IMR-90 (cell line): ENCODE measurements around the gene DENND2D. TPM values are rescaled to one million over a fixed set of nuclear protein-coding genes. Genes with fewer than 3 reads are reported as not detected.

Experiments
- ATAC-seq: fragments of 200-7000 bp; cut with Tn5 transposase; 2 replicates; pipeline ENCODE4 v1.9.1; 2020; ENCODE audit warnings: low read depth, mild to moderate bottlenecking, moderate library complexity
- BruUV-seq: library from RNA; stranded (reverse); fragments of 400-500 nt; replicated peaks from 2 replicates; lab custom pipeline; 2021; lab: Mats Ljungman, UMichigan
- CTCF ChIA-PET: fragments of 300-600 bp; formaldehyde crosslinking; extraction: SDS; loops from one replicate; lab custom pipeline; 2021; ENCODE audit warnings: antibody characterized with exemption; lab: Yijun Ruan, JAX
- POLR2A ChIA-PET: fragments of 300-600 bp; sonication (Branson Sonifier 250); formaldehyde crosslinking; loops from one replicate; lab custom pipeline; 2022; ENCODE audit warnings: antibody characterized with exemption; ENCODE audit not compliant: unreplicated experiment; lab: Charles Lee
- DNase-seq: peaks from one replicate; pipeline ENCODE4 v3.0.0; 2013
- H2AFZ ChIP-seq: replicated peaks from 2 replicates; pipeline ENCODE3; 2013; ENCODE audit warnings: low read length, mild to moderate bottlenecking; ENCODE audit not compliant: poor library complexity
- H2AK5ac ChIP-seq: 2 replicates; pipeline ENCODE4 v1.6.1; 2013; ENCODE audit warnings: low read depth, low read length, inconsistent platforms
- H2AK9ac ChIP-seq: replicated peaks from 2 replicates; pipeline ENCODE3; 2013; ENCODE audit warnings: mild to moderate bottlenecking, low read depth, low read length, moderate library complexity; ENCODE audit not compliant: poor library complexity
- H2BK120ac ChIP-seq: 2 replicates; pipeline ENCODE4 v1.6.1; 2013; ENCODE audit warnings: low read depth, low read length, inconsistent platforms
- H2BK15ac ChIP-seq: 3 replicates; pipeline ENCODE4 v1.6.1; 2013; ENCODE audit warnings: low read depth, low read length, inconsistent platforms
- H2BK20ac ChIP-seq: 2 replicates; pipeline ENCODE4 v1.6.1; 2013; ENCODE audit warnings: low read depth, mild to moderate bottlenecking, inconsistent platforms, low read length, moderate library complexity
- H2BK5ac ChIP-seq: 2 replicates; pipeline ENCODE4 v1.6.1; 2013; ENCODE audit warnings: mild to moderate bottlenecking, low read depth, low read length, inconsistent platforms; ENCODE audit not compliant: poor library complexity, severe bottlenecking
- H3K14ac ChIP-seq: replicated peaks from 2 replicates; pipeline ENCODE4 v1.6.1; 2013; ENCODE audit warnings: low read depth, low read length, inconsistent platforms
- H3K18ac ChIP-seq: 2 replicates; pipeline ENCODE4 v1.6.1; 2013; ENCODE audit warnings: low read depth, low read length, control low read depth
- H3K23ac ChIP-seq: 2 replicates; pipeline ENCODE4 v1.6.1; 2013; ENCODE audit warnings: low read depth, low read length, inconsistent platforms
- H3K27ac ChIP-seq: 2 replicates; pipeline ENCODE4 v1.5.1; 2013; ENCODE audit warnings: mild to moderate bottlenecking, control low read depth, low read length; ENCODE audit not compliant: insufficient read depth
- H3K27me3 ChIP-seq: 2 replicates; pipeline ENCODE4 v1.6.1; 2013; ENCODE audit warnings: low read length; ENCODE audit not compliant: control insufficient read depth, insufficient read depth
- H3K36me3 ChIP-seq: 2 replicates; pipeline ENCODE4 v1.6.1; 2013; ENCODE audit warnings: low read length, mixed read lengths; ENCODE audit not compliant: control insufficient read depth, insufficient read depth
- H3K4ac ChIP-seq: 2 replicates; pipeline ENCODE4 v1.6.1; 2013; ENCODE audit warnings: low read depth, low read length, inconsistent platforms
- H3K4me1 ChIP-seq: 2 replicates; pipeline ENCODE4 v1.6.1; 2013; ENCODE audit warnings: low read length, mixed read lengths; ENCODE audit not compliant: control insufficient read depth, insufficient read depth
- H3K4me2 ChIP-seq: 2 replicates; pipeline ENCODE4 v1.6.1; 2013; ENCODE audit warnings: low read depth, mild to moderate bottlenecking, control low read depth, low read length, moderate library complexity
- H3K4me3 ChIP-seq: 2 replicates; pipeline ENCODE4 v1.5.1; 2013; ENCODE audit warnings: low read depth, mild to moderate bottlenecking, control low read depth, low read length, moderate library complexity; ENCODE audit not compliant: insufficient read depth
- H3K56ac ChIP-seq: 2 replicates; pipeline ENCODE4 v1.6.1; 2013; ENCODE audit warnings: low read length, inconsistent platforms; ENCODE audit not compliant: insufficient read depth; ENCODE audit errors: extremely low read depth
- H3K79me1 ChIP-seq, 2 experiments: 2 replicates each; pipeline ENCODE4 v1.6.1; 2013; ENCODE audit warnings: low read length in 2 of 2, inconsistent platforms in 1 of 2, low read depth in 1 of 2
- H3K9ac ChIP-seq: 2 replicates; pipeline ENCODE4 v1.6.1; 2013; ENCODE audit warnings: low read depth, low read length, control low read depth
- H3K9me1 ChIP-seq: 2 replicates; pipeline ENCODE4 v1.6.1; 2013; ENCODE audit warnings: low read length, inconsistent platforms; ENCODE audit not compliant: insufficient read depth
- H3K9me3 ChIP-seq: 2 replicates; pipeline ENCODE4 v1.6.1; 2013; ENCODE audit warnings: low read length; ENCODE audit not compliant: control insufficient read depth, insufficient read depth
- H4K20me1 ChIP-seq: 2 replicates; pipeline ENCODE4 v1.6.1; 2013; ENCODE audit warnings: low read length, inconsistent platforms; ENCODE audit not compliant: insufficient read depth
- H4K5ac ChIP-seq: 2 replicates; pipeline ENCODE4 v1.6.1; 2013; ENCODE audit warnings: mild to moderate bottlenecking, low read depth, low read length, control low read depth
- H4K8ac ChIP-seq, 2 experiments: 2 replicates each; pipeline ENCODE4 v1.6.1; 2013; ENCODE audit warnings: low read depth in 2 of 2, low read length in 2 of 2, control low read depth in 1 of 2, inconsistent platforms in 1 of 2
- H4K91ac ChIP-seq: 2 replicates; pipeline ENCODE4 v1.6.1; 2013; ENCODE audit warnings: low read depth, low read length, inconsistent platforms; ENCODE audit not compliant: insufficient read depth
- CEBPB ChIP-seq: IDR thresholded peaks from 2 replicates; pipeline ENCODE4 v1.6.1; 2012; ENCODE audit warnings: low read depth, low read length, improper control_type of control experiment
- FOS ChIP-seq: fragments of 150-350 bp; IDR thresholded peaks from 2 replicates; pipeline ENCODE4 v1.6.1; 2016; ENCODE audit warnings: low read depth, low read length
- MAZ ChIP-seq: IDR thresholded peaks from 2 replicates; pipeline ENCODE4 v1.6.1; 2012; ENCODE audit warnings: low read depth, mild to moderate bottlenecking, low read length, improper control_type of control experiment, moderate library complexity, borderline replicate concordance
- MXI1 ChIP-seq: IDR thresholded peaks from 2 replicates; pipeline ENCODE4 v1.6.1; 2012; ENCODE audit warnings: low read depth, mild to moderate bottlenecking, low read length, moderate library complexity, borderline replicate concordance
- POLR2A ChIP-seq: IDR thresholded peaks from 2 replicates; pipeline ENCODE4 v1.6.1; 2012; ENCODE audit warnings: mild to moderate bottlenecking, low read depth, low read length
- RCOR1 ChIP-seq: IDR thresholded peaks from 2 replicates; pipeline ENCODE4 v1.6.1; 2012; ENCODE audit warnings: mild to moderate bottlenecking, low read length, improper control_type of control experiment; ENCODE audit not compliant: insufficient replicate concordance
- RFX5 ChIP-seq: IDR thresholded peaks from 2 replicates; pipeline ENCODE4 v1.8.0; 2012; ENCODE audit warnings: low read depth, mild to moderate bottlenecking, low read length, moderate library complexity
- SMC3 ChIP-seq: fragments of 150-350 bp; IDR thresholded peaks from 2 replicates; pipeline ENCODE4 v1.6.1; 2016; ENCODE audit warnings: low read depth, mild to moderate bottlenecking, antibody characterized with exemption, low read length, moderate library complexity
- USF2 ChIP-seq: fragments of 150-350 bp; IDR thresholded peaks from 2 replicates; pipeline ENCODE4 v1.6.1; 2017; ENCODE audit warnings: mild to moderate bottlenecking, antibody characterized with exemption, low read length, low read depth
- dilution Hi-C: fragments of 300-500 bp; cut with HindIII; formaldehyde crosslinking; loops from one replicate; pipeline ENCODE4 v1.14.3; 2018; ENCODE audit warnings: low sequenced_read_pairs; ENCODE audit not compliant: unreplicated experiment
- in situ Hi-C: fragments of 300-500 bp; cut with MboI; formaldehyde crosslinking; loops from 3 replicates; pipeline ENCODE4 v1.14.3; 2019; ENCODE audit warnings: low sequenced_read_pairs, inconsistent platforms, mixed read lengths
- intact Hi-C: fragments of 100-400 bp; cut with micrococcal nuclease; formaldehyde crosslinking; loops from 2 replicates; pipeline ENCODE4 v1.10.0; 2022
- polyA plus RNA-seq, 3 experiments: library from polyadenylated mRNA; depleted of rRNA; stranded (reverse); fragments of >200 nt; gene quantifications; 2 replicates each; pipeline ENCODE4 v1.2.3, GENCODE V29; 2012; ENCODE audit warnings: low replicate concordance in 1 of 3
- total RNA-seq: library from RNA; depleted of rRNA; stranded (reverse); fragments of >200 nt; gene quantifications from 2 replicates; pipeline ENCODE4 v1.2.3, GENCODE V29; 2012
- TF ChIP-seq, protein P1 (sequence below): conservative IDR thresholded peaks from 2 replicates; pipeline ENCODE4 v1.5.1; 2012; ENCODE audit warnings: mild to moderate bottlenecking, low read depth, low read length, improper control_type of control experiment

Gene DENND2D
- total and polyA plus RNA-seq, 2 of the 4 experiments (the other 2 are of a cell fraction) = 0.86 to 0.90 TPM

DNA sequence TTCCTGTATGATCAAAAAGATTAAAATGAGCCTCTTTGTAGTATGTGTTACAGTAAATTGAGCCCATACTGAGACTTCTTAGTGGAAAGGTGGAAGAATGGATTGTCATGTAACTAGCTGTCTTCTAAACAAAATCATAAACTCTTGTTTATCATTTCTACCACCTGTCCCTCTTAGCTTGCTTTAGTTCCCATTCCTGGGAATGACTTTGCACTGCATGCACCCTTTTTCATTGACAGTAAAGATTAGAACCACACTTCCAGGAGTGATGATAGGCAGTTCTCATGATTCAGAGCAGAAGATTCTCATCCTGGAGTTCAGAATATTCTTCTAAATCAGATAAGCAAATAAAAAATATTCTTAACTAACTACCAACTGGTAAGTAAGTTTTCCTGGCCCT lies 28.0 kb downstream of the DENND2D start:
- H3K9me1 ChIP-seq = no peaks in the 10 kb centered on the region
- H2BK20ac ChIP-seq = no peak overlapping the region
- intact Hi-C loops (no loop called here), dilution Hi-C loops (no loop called here), in situ Hi-C loops (no loop called here)
- H3K18ac ChIP-seq = no peak overlapping the region
- H3K79me1 ChIP-seq = no peaks in the 10 kb centered on the region
- CTCF ChIA-PET = no interaction called here
- no peaks in the 10 kb centered on the region for H3K9me3 ChIP-seq
- DNase-seq = no peak
- H3K9ac ChIP-seq = no peak overlapping the region
- H3K4me3 ChIP-seq = no peak overlapping the region
- no peak overlapping the region for H3K4me2 ChIP-seq
- H2BK5ac ChIP-seq = no peak overlapping the region
- no peak overlapping the region for H2BK120ac ChIP-seq
- no peak overlapping the region for H3K27ac ChIP-seq
- H3K4me1 ChIP-seq = no peaks in the 10 kb centered on the region
- H3K36me3 ChIP-seq = peaks cover 9% of the 10 kb centered on the region
- H4K5ac ChIP-seq = no peak overlapping the region
- POLR2A ChIA-PET = no interaction called here
- no peak overlapping the region for H2AK9ac ChIP-seq
- TF ChIP-seq, protein P1, sequence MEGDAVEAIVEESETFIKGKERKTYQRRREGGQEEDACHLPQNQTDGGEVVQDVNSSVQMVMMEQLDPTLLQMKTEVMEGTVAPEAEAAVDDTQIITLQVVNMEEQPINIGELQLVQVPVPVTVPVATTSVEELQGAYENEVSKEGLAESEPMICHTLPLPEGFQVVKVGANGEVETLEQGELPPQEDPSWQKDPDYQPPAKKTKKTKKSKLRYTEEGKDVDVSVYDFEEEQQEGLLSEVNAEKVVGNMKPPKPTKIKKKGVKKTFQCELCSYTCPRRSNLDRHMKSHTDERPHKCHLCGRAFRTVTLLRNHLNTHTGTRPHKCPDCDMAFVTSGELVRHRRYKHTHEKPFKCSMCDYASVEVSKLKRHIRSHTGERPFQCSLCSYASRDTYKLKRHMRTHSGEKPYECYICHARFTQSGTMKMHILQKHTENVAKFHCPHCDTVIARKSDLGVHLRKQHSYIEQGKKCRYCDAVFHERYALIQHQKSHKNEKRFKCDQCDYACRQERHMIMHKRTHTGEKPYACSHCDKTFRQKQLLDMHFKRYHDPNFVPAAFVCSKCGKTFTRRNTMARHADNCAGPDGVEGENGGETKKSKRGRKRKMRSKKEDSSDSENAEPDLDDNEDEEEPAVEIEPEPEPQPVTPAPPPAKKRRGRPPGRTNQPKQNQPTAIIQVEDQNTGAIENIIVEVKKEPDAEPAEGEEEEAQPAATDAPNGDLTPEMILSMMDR = no peak
- no peak for TF ChIP-seq MXI1
- TF ChIP-seq RCOR1 = no peak
- no peak for TF ChIP-seq MAZ
- TF ChIP-seq USF2 = no peak
- TF ChIP-seq FOS = no peak
- TF ChIP-seq SMC3 = no peak
- TF ChIP-seq POLR2A = no peak
- TF ChIP-seq RFX5 = no peak
- TF ChIP-seq CEBPB = no peak
- no peak overlapping the region for H4K8ac ChIP-seq
- H2AK5ac ChIP-seq = no peak overlapping the region
- H2BK15ac ChIP-seq = no peak overlapping the region
- no peak for ATAC-seq
- BruUV-seq = no TSS peak
- H4K20me1 ChIP-seq = no peaks in the 10 kb centered on the region
- no peak overlapping the region for H3K23ac ChIP-seq
- H3K56ac ChIP-seq = no peak overlapping the region
- no peak overlapping the region for H3K4ac ChIP-seq
- no peak overlapping the region for H3K14ac ChIP-seq
- H4K91ac ChIP-seq = no peak overlapping the region
- no peaks in the 10 kb centered on the region for H3K27me3 ChIP-seq
- H2AFZ ChIP-seq = no peak overlapping the region
